Left lung (tissue), 10 donors: Measurements from ENCODE around the gene RSPH1. TPM values are rescaled to one million over a fixed set of nuclear protein-coding genes. Genes with fewer than 3 reads are reported as not detected.
"Not testable (repeated sequence)": the region's sequence is repeated elsewhere in the genome, so short reads cannot be mapped to it uniquely, and the experiment has no call there.

Source experiments
- ATAC-seq: fragments of 200-7000 bp; cut with Tn5 transposase; one replicate; pipeline ENCODE4 v1.9.1; 2020; ENCODE audit warnings: moderate library complexity
- DNase-seq, 4 donors: peaks; one replicate each; pipeline ENCODE4 v3.0.0-alpha.2; 2013 to 2020
- H3K27ac ChIP-seq, 2 donors: fragments of 200-600 bp; sonication (generic) in 1 of 2; one replicate each; pipeline versions ENCODE4 v1.5.0 to v1.8.0; 2020 to 2021
- H3K27me3 ChIP-seq, 2 donors: fragments of 200-600 bp; sonication (generic) in 1 of 2; one replicate each; pipeline versions ENCODE4 v1.5.0 to v1.8.0; 2020 to 2021
- H3K36me3 ChIP-seq, 2 donors: fragments of 200-600 bp; sonication (generic) in 1 of 2; one replicate each; pipeline versions ENCODE4 v1.5.0 to v1.8.0; 2020 to 2021
- H3K4me1 ChIP-seq, 2 donors: fragments of 200-600 bp; one replicate each; pipeline ENCODE4 v1.8.0; 2021
- H3K4me3 ChIP-seq, 2 donors: fragments of 200-600 bp; sonication (generic) in 1 of 2; one replicate each; pipeline versions ENCODE4 v1.5.0 to v1.8.0; 2020 to 2021; ENCODE audit warnings: mild to moderate bottlenecking in 1 of 2
- H3K9me3 ChIP-seq, 2 donors: fragments of 200-600 bp; sonication (generic) in 1 of 2; one replicate each; pipeline versions ENCODE4 v1.5.0 to v1.8.0; 2020 to 2021
- intact Hi-C, 2 donors: fragments of 100-400 bp; cut with DNase I; formaldehyde crosslinking; loops; one replicate each; pipeline versions ENCODE4 v1.11.2 to v1.14.2; 2022
- polyA plus RNA-seq, 6 donors: library from polyadenylated mRNA; unstranded; fragments of 120-200 nt; gene quantifications; one replicate each; pipeline ENCODE4 v1.2.1, GENCODE V29; 2013; ENCODE audit not compliant: insufficient read length in 6 of 6
- total RNA-seq, 2 donors: library from RNA; stranded (reverse); fragmentation: NEBNext Ultra II Directional; extraction: Animal tissue kit (Norgen Biotek cat#: 25700); gene quantifications; one replicate each; pipeline ENCODE4 v1.2.1, GENCODE V29; 2021
- TF ChIP-seq, protein P1 (sequence below), 2 donors: fragments of 200-600 bp; sonication (generic) in 1 of 2; IDR thresholded peaks; one replicate each; pipeline versions ENCODE4 v1.5.0 to v1.8.0; 2021; ENCODE audit warnings: antibody characterized with exemption in 2 of 2
- donor health status: DM: no; HTN: yes; CAD: no.
- donor health status: DM: no; HTN: no; CAD: no.

The RSPH1 gene
- total and polyA plus RNA-seq, 8 donors, result 0.73 to 27.3 (median 13.4) TPM

DNA sequence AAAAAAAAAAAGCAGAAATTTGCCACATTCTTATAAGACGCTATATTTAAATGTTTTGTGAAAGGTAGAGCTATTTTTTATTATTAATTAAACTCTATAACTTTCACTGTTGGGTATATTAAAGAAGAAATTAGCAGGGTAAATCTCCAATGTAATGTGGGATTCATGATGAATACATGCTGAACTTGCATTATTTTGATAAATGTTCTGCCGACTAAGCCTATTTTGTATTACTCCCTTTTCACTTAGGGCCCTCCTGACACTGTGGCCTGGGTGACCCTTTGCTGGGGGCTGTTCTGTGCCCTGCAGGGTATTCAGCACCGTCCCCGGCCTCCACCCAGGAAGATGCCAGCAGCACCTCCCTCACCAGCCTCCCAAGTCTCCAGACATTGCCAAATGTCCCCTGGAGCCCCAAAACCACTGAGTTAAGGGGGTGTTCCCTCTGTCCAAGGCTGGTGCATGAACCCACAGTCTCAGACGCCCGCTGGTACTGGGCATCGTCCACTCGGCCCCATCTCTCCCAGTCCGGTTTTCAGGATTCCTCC, 22.5 kb downstream of the RSPH1 start:
- H3K9me3 ChIP-seq, result no peaks in the 10 kb centered on the region
- H3K36me3 ChIP-seq, result no peaks in the 10 kb centered on the region
- H3K27me3 ChIP-seq, result no peaks in the 10 kb centered on the region
- TF ChIP-seq, protein P1, sequence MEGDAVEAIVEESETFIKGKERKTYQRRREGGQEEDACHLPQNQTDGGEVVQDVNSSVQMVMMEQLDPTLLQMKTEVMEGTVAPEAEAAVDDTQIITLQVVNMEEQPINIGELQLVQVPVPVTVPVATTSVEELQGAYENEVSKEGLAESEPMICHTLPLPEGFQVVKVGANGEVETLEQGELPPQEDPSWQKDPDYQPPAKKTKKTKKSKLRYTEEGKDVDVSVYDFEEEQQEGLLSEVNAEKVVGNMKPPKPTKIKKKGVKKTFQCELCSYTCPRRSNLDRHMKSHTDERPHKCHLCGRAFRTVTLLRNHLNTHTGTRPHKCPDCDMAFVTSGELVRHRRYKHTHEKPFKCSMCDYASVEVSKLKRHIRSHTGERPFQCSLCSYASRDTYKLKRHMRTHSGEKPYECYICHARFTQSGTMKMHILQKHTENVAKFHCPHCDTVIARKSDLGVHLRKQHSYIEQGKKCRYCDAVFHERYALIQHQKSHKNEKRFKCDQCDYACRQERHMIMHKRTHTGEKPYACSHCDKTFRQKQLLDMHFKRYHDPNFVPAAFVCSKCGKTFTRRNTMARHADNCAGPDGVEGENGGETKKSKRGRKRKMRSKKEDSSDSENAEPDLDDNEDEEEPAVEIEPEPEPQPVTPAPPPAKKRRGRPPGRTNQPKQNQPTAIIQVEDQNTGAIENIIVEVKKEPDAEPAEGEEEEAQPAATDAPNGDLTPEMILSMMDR (IDR thresholded peaks at IDR 0.05), result no peak
- H3K27ac ChIP-seq, result no peak overlapping the region
- DNase-seq (no peak), ATAC-seq (no peak)
- intact Hi-C loops, result no loop called here
- peaks cover 0 to 7% of the 10 kb centered on the region in 2 donors for H3K4me1 ChIP-seq
- no peak overlapping the region for H3K4me3 ChIP-seq

GRCh38 chr21:42472521-42472920, 23.5 kb downstream of the RSPH1 start:
- no peaks in the 10 kb centered on the region for H3K9me3 ChIP-seq
- DNase-seq (no peak), ATAC-seq (no peak)
- intact Hi-C loops, result no loop called here
- H3K27me3 ChIP-seq, result no peaks in the 10 kb centered on the region
- no peak overlapping the region for H3K4me3 ChIP-seq
- H3K4me1 ChIP-seq, result peaks cover 0 to 7% of the 10 kb centered on the region in 2 donors
- no peak overlapping the region for H3K27ac ChIP-seq
- TF ChIP-seq, protein P1 (IDR thresholded peaks at IDR 0.05), result no peak
- no peaks in the 10 kb centered on the region for H3K36me3 ChIP-seq

DNA sequence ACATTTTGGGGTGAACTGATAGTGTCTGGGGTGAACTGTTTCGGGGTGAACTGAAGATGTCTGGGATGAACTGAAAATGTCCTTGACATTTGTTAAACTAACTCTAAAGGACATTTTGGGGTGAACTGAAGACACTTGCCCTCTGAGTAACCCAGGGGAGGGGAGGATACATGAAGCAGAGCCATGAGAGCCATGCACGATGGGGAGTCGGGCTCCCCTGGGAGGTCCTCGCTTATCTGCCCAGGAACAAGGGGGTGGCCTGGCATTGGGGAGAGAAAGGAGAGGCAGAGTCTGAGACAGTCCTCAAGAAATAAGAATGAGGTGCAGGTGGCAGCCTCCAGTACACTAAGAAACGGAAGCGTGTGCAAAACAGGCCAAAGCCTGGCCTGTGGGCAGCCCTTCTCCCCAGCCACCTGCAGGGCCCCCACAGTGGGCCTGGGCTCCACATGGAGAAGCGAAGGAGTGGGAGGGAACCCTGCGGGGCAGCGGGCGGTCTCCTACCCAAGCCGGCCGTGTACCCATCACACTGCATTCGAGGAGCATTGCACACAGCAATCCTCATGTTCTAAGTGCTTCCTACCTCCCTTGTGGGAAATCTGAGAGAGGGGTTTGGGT, 24.2 kb downstream of the RSPH1 start:
- Histone ChIP-seq H3K27me3 (no peaks in the 10 kb centered on the region), H3K9me3 (no peaks in the 10 kb centered on the region), H3K4me1 (peaks cover 0 to 7% of the 10 kb centered on the region in 2 donors), H3K36me3 (no peaks in the 10 kb centered on the region), H3K27ac (no peak overlapping the region), H3K4me3 (no peak overlapping the region)
- intact Hi-C loops, result no loop called here
- TF ChIP-seq, protein P1 (IDR thresholded peaks at IDR 0.05), result no peak
- ATAC-seq (no peak), DNase-seq (no peak)

DNA sequence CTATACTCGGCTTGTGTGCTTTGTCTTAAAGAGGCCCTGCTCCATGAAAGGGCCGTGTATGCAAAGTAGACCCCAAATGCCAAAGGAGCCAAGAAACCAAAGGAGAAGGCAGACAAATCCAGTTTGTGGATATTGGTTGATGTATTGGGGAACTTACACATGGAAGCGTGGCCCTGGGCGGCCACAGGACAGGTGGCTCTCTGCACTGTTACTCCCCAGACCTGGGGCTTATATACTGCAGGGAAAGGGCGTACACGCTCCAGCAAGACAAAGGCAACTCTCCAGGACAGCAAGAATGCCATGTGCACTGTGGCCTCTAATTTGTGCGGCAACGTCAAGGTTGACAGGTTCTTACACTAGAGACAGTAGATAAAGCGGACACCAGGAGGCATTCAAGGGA, 24.8 kb downstream of the RSPH1 start:
- no peaks in the 10 kb centered on the region for H3K27me3 ChIP-seq
- no peak overlapping the region for H3K4me3 ChIP-seq
- ATAC-seq, result no peak
- H3K27ac ChIP-seq, result no peak overlapping the region
- H3K4me1 ChIP-seq, result peaks cover 0 to 7% of the 10 kb centered on the region in 2 donors
- no peak for DNase-seq
- TF ChIP-seq, protein P1 (IDR thresholded peaks at IDR 0.05), result no peak
- intact Hi-C loops, result no loop called here
- no peaks in the 10 kb centered on the region for H3K36me3 ChIP-seq
- H3K9me3 ChIP-seq, result no peaks in the 10 kb centered on the region

DNA sequence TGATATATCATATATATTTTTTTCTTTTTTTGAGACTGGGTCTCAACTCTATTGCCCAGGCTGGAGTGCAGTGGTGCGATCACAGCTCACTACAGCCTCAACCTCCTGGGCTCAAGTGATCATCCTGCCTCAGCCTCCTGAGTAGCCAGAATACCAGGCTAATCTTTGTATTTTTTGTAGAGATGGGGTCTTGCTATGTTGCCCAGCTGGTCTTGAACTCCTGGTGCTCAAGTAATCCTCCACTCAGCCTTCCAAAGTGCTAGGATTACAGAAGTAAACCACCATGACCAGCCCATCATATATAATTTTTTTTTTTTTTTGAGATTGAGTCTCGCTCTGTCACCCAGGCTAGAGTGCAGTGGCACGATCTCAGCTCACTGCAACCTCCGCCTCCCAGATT, 26.3 kb downstream of the RSPH1 start:
- not testable (repeated sequence) for H3K27me3 ChIP-seq, ATAC-seq, H3K4me3 ChIP-seq

DNA sequence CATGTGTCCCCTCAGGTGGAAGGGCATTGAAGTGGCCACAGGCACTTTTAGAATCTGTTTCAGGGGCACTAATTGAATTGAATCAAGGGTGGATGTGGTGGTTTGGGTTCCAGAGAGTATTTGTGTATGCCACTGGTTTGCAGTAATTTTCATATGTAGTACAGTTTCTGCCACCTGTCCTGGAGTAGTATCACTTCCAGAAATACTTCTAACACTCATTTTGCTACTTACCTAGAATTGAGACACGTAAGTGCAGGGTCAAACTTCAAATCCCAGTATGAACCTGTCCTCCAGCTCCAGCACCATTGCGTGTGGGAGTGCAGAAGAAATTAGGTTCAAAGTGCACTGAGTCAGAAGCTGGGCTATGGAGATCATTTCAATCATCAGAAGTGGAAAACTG, 26.8 kb downstream of the RSPH1 start:
- intact Hi-C loops, result no loop called here
- H3K4me1 ChIP-seq, result peaks cover 0 to 19% of the 10 kb centered on the region in 2 donors

More for the DNA sequence above, 26.3 kb downstream of the RSPH1 start:
- H3K9me3 ChIP-seq, H3K27ac ChIP-seq, H3K36me3 ChIP-seq, intact Hi-C loops, DNase-seq: not testable (repeated sequence)
- peaks cover 0 to 19% of the 10 kb centered on the region in 2 donors for H3K4me1 ChIP-seq

More for the DNA sequence above, 26.8 kb downstream of the RSPH1 start:
- TF ChIP-seq, protein P1 (IDR thresholded peaks at IDR 0.05), result no peak
- no peak overlapping the region for H3K4me3 ChIP-seq
- ATAC-seq (no peak), DNase-seq (no peak)
- no peaks in the 10 kb centered on the region for H3K9me3 ChIP-seq
- H3K27me3 ChIP-seq, result no peaks in the 10 kb centered on the region
- H3K36me3 ChIP-seq, result no peaks in the 10 kb centered on the region
- H3K27ac ChIP-seq, result no peak overlapping the region
